HG02885 (cell line): ENCODE results near the gene PPIE.
"Not testable (repeated sequence)": the region's sequence is repeated elsewhere in the genome, so short reads cannot be mapped to it uniquely, and the experiment has no call there.

Experiments
- ATAC-seq: cut with Tn5 transposase; IDR thresholded peaks from one replicate; pipeline ENCODE4 v1.9.1; 2021; ENCODE audit warnings: mild to moderate bottlenecking; ENCODE audit not compliant: unreplicated experiment, poor library complexity

The PPIE gene

GRCh38 chr1:39775676-39776399, 37.2 kb downstream of the PPIE start:
- peak; percentile 21 for ATAC-seq

GRCh38 chr1:39776400-39776713, 37.7 kb downstream of the PPIE start:
- ATAC-seq, result peak; percentile 65

- no peak for ATAC-seq
Measured at GRCh38 chr1:39776886-39777285, 38.2 kb downstream of the PPIE start.

GRCh38 chr1:39777306-39777705, 38.6 kb downstream of the PPIE start:
- no peak for ATAC-seq

GRCh38 chr1:39777896-39778295, 39.2 kb downstream of the PPIE start:
- ATAC-seq, result not testable (repeated sequence)

- ATAC-seq, result not testable (repeated sequence)
Measured at GRCh38 chr1:39778463-39779099, 39.9 kb downstream of the PPIE start.

GRCh38 chr1:39779137-39779536, 40.5 kb downstream of the PPIE start:
- no peak for ATAC-seq

- no peak for ATAC-seq
Measured at GRCh38 chr1:39779821-39780220, 41.1 kb downstream of the PPIE start.

- no peak for ATAC-seq
Measured at GRCh38 chr1:39781349-39781715, 42.6 kb downstream of the PPIE start.

GRCh38 chr1:39782103-39782502, 43.4 kb downstream of the PPIE start:
- ATAC-seq, result no peak

- not testable (repeated sequence) for ATAC-seq
Measured at GRCh38 chr1:39782685-39783084, 44.0 kb downstream of the PPIE start.

- not testable (repeated sequence) for ATAC-seq
Measured at GRCh38 chr1:39786303-39787107, 47.8 kb downstream of the PPIE start.

- ATAC-seq, result not testable (repeated sequence)
Measured at GRCh38 chr1:39787108-39787375, 48.4 kb downstream of the PPIE start.

GRCh38 chr1:39787468-39787867, 48.8 kb downstream of the PPIE start:
- no peak for ATAC-seq

- not testable (repeated sequence) for ATAC-seq
Measured at GRCh38 chr1:39787964-39788363, 49.3 kb downstream of the PPIE start.

GRCh38 chr1:39788426-39788757, 49.7 kb downstream of the PPIE start:
- ATAC-seq, result no peak

- ATAC-seq, result peak; percentile 62
Measured at GRCh38 chr1:39788758-39789570, 50.3 kb downstream of the PPIE start, which contains the start of gene BMP8B. Gene BMP8B (minus strand): TSS chr1:39788865. CDS start chr1:39788485, 380 bp downstream.

- no peak for ATAC-seq
Measured at GRCh38 chr1:39789571-39790110, 51.0 kb downstream of the PPIE start.

- ATAC-seq, result no peak
Measured at GRCh38 chr1:39791838-39792237, 53.2 kb downstream of the PPIE start.

GRCh38 chr1:39795651-39796050, 57.0 kb downstream of the PPIE start:
- ATAC-seq, result no peak
